Measurements from ENCODE around the gene RHBDF1.

The RHBDF1 gene

GRCh38 chr16:63998-64913 lies 8.2 kb downstream of the RHBDF1 start:
- in situ Hi-C loops (cut with MboI; ENCODE audit: low pct_unique_long_range_greater_than_20kb, low sequenced_read_pairs, unreplicated experiment), result no loop called here
- TF ChIP-seq CTCF (IDR thresholded peaks at IDR 0.05; ENCODE audit: extremely low read depth, insufficient read depth, missing control alignments), result no peak
- no peak for DNase-seq (ENCODE audit: low spot score)

- TF ChIP-seq CTCF (IDR thresholded peaks at IDR 0.05; ENCODE audit: extremely low read depth, insufficient read depth, missing control alignments), result no peak
- in situ Hi-C loops (cut with MboI; ENCODE audit: low pct_unique_long_range_greater_than_20kb, low sequenced_read_pairs, unreplicated experiment), result no loop called here
Measured at GRCh38 chr16:63466-63865, 9.0 kb downstream of the RHBDF1 start.

GRCh38 chr16:62968-63391 lies 9.5 kb downstream of the RHBDF1 start:
- in situ Hi-C loops (cut with MboI; ENCODE audit: low pct_unique_long_range_greater_than_20kb, low sequenced_read_pairs, unreplicated experiment), result no loop called here
- DNase-seq (ENCODE audit: low spot score), result no peak
- no peak for TF ChIP-seq CTCF (IDR thresholded peaks at IDR 0.05; ENCODE audit: extremely low read depth, insufficient read depth, missing control alignments)

More at GRCh38 chr16:63466-63865, 9.0 kb downstream of the RHBDF1 start:
- DNase-seq (ENCODE audit: low spot score), result no peak

GRCh38 chr16:62283-62967 lies 10.0 kb downstream of the RHBDF1 start:
- in situ Hi-C loops (cut with MboI; ENCODE audit: low pct_unique_long_range_greater_than_20kb, low sequenced_read_pairs, unreplicated experiment), result no loop called here
- no peak for TF ChIP-seq CTCF (IDR thresholded peaks at IDR 0.05; ENCODE audit: extremely low read depth, insufficient read depth, missing control alignments)
- DNase-seq (ENCODE audit: low spot score), result no peak

- in situ Hi-C loops (cut with MboI; ENCODE audit: low pct_unique_long_range_greater_than_20kb, low sequenced_read_pairs, unreplicated experiment), result no loop called here
- no peak for TF ChIP-seq CTCF (IDR thresholded peaks at IDR 0.05; ENCODE audit: extremely low read depth, insufficient read depth, missing control alignments)
- DNase-seq (ENCODE audit: low spot score), result no peak
Measured at GRCh38 chr16:61879-62281, 10.6 kb downstream of the RHBDF1 start.

GRCh38 chr16:60929-61878 lies 11.2 kb downstream of the RHBDF1 start:
- no peak for TF ChIP-seq CTCF (IDR thresholded peaks at IDR 0.05; ENCODE audit: extremely low read depth, insufficient read depth, missing control alignments)
- no peak for DNase-seq (ENCODE audit: low spot score)
- in situ Hi-C loops (cut with MboI; ENCODE audit: low pct_unique_long_range_greater_than_20kb, low sequenced_read_pairs, unreplicated experiment), result no loop called here

Data from GM13977 (cell line).